HUES6 (cell line): ENCODE results near the gene CDH8.
A peak's percentile ranks its signal among the peaks of the same experiment; 100 is the strongest.

Experiments used
- H3K27ac ChIP-seq: 2 replicates; pipeline ENCODE4 v1.7.0; 2013; ENCODE audit warnings: low read depth, mild to moderate bottlenecking, low read length, inconsistent platforms
- H3K27me3 ChIP-seq: 2 replicates; pipeline ENCODE4 v1.6.1; 2013; ENCODE audit warnings: low read length; ENCODE audit not compliant: control insufficient read depth, insufficient read depth
- H3K36me3 ChIP-seq: 2 replicates; pipeline ENCODE4 v1.6.1; 2013; ENCODE audit warnings: low read length; ENCODE audit not compliant: control insufficient read depth, insufficient read depth
- H3K4me1 ChIP-seq: 2 replicates; pipeline ENCODE4 v1.6.1; 2013; ENCODE audit warnings: low read length; ENCODE audit not compliant: control insufficient read depth, insufficient read depth
- H3K4me3 ChIP-seq: 2 replicates; pipeline ENCODE4 v1.5.1; 2013; ENCODE audit warnings: low read depth, low read length
- H3K9ac ChIP-seq: one replicate; pipeline ENCODE4 v1.6.1; 2013; ENCODE audit warnings: mild to moderate bottlenecking, low read length
- H3K9me3 ChIP-seq: 2 replicates; pipeline ENCODE4 v1.6.1; 2013; ENCODE audit warnings: low read depth, low read length; ENCODE audit not compliant: control insufficient read depth, insufficient read depth

The CDH8 gene

DNA sequence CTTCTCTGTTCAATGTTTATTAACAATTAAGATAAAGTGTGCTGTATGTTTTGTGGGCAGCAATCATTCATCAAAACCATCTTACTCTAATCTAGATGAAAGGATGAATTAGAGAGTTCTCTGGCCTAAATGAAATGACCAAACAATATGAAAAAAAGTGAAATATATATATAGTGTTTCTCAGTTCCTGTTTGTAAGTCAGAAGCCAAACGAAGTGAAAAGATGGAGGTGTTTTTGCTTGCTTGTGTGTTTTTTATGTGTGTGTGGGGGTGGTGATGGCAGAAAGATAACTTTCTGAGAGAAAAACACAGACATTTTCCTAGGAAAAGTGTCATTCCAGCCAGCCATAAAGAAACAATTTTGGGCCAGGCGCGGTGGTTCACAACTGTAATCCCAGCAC lies 138.6 kb downstream of the CDH8 start:
- H3K4me1 ChIP-seq, result peaks cover 5% of the 10 kb centered on the region
- no peak overlapping the region for H3K27ac ChIP-seq
- no peaks in the 10 kb centered on the region for H3K36me3 ChIP-seq
- no peaks in the 10 kb centered on the region for H3K27me3 ChIP-seq
- no peaks in the 10 kb centered on the region for H3K9me3 ChIP-seq
- no peak overlapping the region for H3K9ac ChIP-seq
- H3K4me3 ChIP-seq, result no peak overlapping the region

DNA sequence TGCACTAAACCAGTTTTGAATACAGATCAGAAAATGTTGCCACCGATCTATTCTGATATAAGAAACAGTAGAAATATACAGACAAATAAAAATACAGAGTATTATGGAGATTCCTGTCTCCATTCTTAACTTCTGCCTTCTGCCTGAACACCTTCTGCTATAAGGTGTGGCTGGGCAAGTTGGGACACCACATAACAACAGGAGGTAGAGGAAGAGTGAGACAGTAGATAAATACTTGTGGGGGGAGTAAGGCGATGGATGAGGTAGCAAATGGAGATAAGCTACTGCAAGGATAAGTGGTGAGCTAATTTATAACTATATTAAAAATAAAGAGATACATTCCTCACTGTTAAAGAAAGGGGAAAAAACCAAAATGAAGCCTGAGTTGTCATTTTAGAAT lies 143.7 kb downstream of the CDH8 start:
- Histone ChIP-seq H3K4me3 (no peak overlapping the region), H3K4me1 (peaks cover 5% of the 10 kb centered on the region), H3K36me3 (no peaks in the 10 kb centered on the region), H3K9me3 (no peaks in the 10 kb centered on the region), H3K27me3 (no peaks in the 10 kb centered on the region), H3K27ac (no peak overlapping the region), H3K9ac (no peak overlapping the region)

DNA sequence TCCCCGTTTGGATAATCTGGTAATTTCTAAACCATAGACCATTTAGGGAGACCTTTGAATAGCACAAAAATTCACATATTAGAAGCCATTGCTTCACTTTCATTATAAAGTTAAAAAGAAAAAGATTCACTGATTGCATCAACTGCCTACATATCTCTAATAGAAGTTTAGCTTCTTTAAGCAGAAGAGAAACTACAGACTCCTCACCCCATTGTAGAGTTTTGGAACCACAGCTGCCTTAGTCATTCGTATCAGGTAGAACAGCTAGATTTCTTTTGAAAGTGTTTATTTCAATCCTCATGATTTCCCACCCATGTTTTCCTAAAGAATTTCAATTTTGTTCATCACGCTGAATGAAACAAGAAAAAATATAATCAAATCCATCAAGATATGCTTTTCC lies 144.8 kb downstream of the CDH8 start:
- H3K4me1 ChIP-seq, result peaks cover 5% of the 10 kb centered on the region
- H3K27ac ChIP-seq, result no peak overlapping the region
- no peak overlapping the region for H3K9ac ChIP-seq
- no peaks in the 10 kb centered on the region; the same call in 1 of the 2 replicates for H3K36me3 ChIP-seq
- no peaks in the 10 kb centered on the region for H3K27me3 ChIP-seq
- no peak overlapping the region for H3K4me3 ChIP-seq
- H3K9me3 ChIP-seq, result peaks cover 4% of the 10 kb centered on the region; the same call in 1 of the 2 replicates

DNA sequence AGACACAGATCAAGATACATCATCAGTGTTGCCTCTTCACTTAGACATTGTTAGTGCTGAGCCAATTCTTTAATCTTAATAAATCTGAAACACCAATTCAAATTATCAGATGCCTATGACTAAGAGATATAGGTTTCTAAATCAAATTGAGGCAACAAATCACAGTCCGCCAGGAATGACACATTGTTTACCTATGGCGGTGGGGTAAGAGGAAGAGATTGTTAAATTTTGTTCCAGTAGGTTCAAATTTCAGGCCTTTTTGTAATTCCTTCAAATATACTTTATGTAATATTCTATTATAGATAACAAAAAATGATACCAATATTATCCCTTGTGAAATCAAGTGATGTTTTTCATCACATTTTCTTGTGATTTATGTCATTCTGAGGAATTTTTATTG lies 145.9 kb downstream of the CDH8 start:
- Histone ChIP-seq H3K36me3 (no peaks in the 10 kb centered on the region; the same call in 1 of the 2 replicates), H3K27ac (no peak overlapping the region), H3K4me3 (no peak overlapping the region), H3K9me3 (peaks cover 4% of the 10 kb centered on the region; the same call in 1 of the 2 replicates), H3K9ac (no peak overlapping the region), H3K4me1 (peaks cover 5% of the 10 kb centered on the region), H3K27me3 (no peaks in the 10 kb centered on the region)

DNA sequence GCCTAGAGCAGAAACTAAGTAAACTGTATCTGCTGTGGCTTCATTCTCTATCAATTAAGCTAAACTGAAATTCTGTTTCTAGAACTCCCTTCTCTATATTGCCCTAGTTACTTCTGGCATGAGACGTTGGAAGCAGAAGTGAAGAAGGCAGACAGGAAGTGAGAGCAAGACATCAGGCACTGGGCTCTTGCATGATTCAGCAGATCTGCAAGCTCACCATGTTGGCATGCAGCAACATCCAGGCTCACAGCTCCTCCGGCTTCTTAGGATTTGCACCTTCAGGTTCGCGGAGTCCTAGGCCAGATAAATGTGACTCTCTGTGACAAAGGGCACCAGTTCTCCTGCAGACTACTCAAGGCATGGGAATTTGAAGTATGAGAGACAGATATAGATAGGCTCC lies 148.3 kb downstream of the CDH8 start:
- H3K4me1 ChIP-seq, result no peaks in the 10 kb centered on the region
- no peak overlapping the region for H3K9ac ChIP-seq
- no peak overlapping the region for H3K4me3 ChIP-seq
- no peaks in the 10 kb centered on the region for H3K27me3 ChIP-seq
- peaks cover 4% of the 10 kb centered on the region; the same call in 1 of the 2 replicates for H3K9me3 ChIP-seq
- H3K27ac ChIP-seq, result no peak overlapping the region
- no peaks in the 10 kb centered on the region; the same call in 1 of the 2 replicates for H3K36me3 ChIP-seq

DNA sequence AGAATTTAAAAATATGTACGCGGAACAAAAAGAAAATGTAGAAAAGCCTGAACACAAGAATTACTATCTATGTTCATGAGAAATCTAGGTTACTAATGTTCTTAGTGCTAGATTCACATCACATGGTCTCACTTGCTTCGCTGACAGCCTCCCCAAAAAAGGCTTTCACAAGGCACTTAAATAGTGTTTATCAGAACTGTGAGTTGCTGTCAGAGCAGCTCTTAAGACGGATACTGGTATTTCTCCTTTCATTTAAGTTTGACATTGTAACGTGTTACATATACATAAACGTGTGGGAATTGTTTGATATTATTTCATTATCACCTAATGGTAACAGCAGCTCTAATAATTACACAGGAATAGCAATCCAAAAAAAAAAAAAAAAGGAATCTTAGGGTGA lies 150.9 kb downstream of the CDH8 start:
- H3K9me3 ChIP-seq, result peaks cover 9% of the 10 kb centered on the region; the same call in 1 of the 2 replicates
- H3K36me3 ChIP-seq, result no peaks in the 10 kb centered on the region; the same call in none of the 2 replicates
- no peak overlapping the region for H3K4me3 ChIP-seq
- no peak overlapping the region for H3K27ac ChIP-seq
- H3K9ac ChIP-seq, result no peak overlapping the region
- H3K4me1 ChIP-seq, result no peaks in the 10 kb centered on the region
- no peaks in the 10 kb centered on the region for H3K27me3 ChIP-seq

DNA sequence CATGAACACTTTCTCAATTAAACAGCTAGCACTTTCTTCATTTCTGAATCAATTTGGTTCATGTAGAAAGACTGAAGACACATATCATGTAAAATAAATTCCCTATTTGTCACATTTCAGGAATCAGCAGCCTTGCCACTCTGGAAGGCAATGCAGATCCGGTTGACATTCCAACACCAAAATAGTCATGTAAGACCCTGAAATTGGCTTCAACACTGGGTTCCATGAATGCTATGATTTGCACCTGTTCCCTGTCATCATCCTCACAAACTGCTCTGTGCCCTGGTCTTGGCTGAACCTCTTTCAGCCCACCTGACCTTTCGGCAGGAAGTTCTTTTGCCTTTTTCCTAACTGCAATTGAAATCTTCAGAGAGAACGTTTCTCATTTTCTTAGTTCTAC lies 156.9 kb downstream of the CDH8 start:
- no peaks in the 10 kb centered on the region; the same call in 1 of the 2 replicates for H3K36me3 ChIP-seq
- 0 out of 2 replicates have a peak, but pooled peaks cover 5% of the 10 kb centered on the region for H3K9me3 ChIP-seq
- H3K27ac ChIP-seq, result no peak overlapping the region
- H3K27me3 ChIP-seq, result no peaks in the 10 kb centered on the region
- H3K9ac ChIP-seq, result no peak overlapping the region
- H3K4me3 ChIP-seq, result no peak overlapping the region
- no peaks in the 10 kb centered on the region for H3K4me1 ChIP-seq

DNA sequence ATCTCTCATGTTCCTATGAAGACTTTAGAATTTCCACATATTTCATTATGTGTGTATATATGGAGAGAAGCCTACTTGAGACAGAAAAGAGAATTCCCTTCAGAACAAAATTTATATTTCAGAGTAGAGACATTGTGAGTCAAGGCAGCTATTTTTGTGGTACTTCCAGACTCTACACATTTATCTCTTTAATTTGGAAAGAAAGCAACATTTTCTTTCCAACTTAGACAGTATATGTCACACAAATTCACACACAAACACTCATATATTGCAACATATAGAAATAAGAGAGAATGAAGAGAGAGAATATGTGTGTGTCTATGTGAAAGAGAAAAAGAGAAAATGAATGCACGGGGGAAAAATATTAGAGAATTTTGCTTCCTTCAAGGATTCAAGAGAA lies 158.8 kb downstream of the CDH8 start:
- Histone ChIP-seq H3K4me3 (no peak overlapping the region), H3K36me3 (no peaks in the 10 kb centered on the region; the same call in 1 of the 2 replicates), H3K27me3 (no peaks in the 10 kb centered on the region), H3K9me3 (0 out of 2 replicates have a peak, but pooled peaks cover 5% of the 10 kb centered on the region), H3K4me1 (peaks cover 12% of the 10 kb centered on the region), H3K9ac (no peak overlapping the region), H3K27ac (no peak overlapping the region)

DNA sequence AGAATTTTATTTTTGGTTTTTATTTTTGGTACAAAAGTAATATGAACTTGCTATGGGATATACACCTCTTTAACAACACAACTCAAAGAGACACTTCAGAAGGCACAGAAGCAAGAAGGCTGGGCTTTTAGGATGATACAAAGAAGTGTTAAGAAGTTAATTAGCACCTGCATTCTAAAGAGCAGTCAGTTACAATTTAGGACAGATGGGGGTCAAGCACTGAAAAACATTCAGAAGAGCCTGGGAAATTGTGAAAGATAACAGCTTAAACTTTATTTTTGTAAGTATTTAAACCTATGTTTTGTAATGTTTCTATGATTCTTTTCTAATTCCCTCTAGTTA lies 163.5 kb downstream of the CDH8 start:
- no peaks in the 10 kb centered on the region for H3K9me3 ChIP-seq
- peak overlapping the region; percentile 33 for H3K4me3 ChIP-seq
- peak overlapping the region; percentile 72 for H3K27ac ChIP-seq
- H3K9ac ChIP-seq, result no peak overlapping the region
- peaks cover 20% of the 10 kb centered on the region for H3K4me1 ChIP-seq
- H3K36me3 ChIP-seq, result no peaks in the 10 kb centered on the region
- H3K27me3 ChIP-seq, result no peaks in the 10 kb centered on the region

DNA sequence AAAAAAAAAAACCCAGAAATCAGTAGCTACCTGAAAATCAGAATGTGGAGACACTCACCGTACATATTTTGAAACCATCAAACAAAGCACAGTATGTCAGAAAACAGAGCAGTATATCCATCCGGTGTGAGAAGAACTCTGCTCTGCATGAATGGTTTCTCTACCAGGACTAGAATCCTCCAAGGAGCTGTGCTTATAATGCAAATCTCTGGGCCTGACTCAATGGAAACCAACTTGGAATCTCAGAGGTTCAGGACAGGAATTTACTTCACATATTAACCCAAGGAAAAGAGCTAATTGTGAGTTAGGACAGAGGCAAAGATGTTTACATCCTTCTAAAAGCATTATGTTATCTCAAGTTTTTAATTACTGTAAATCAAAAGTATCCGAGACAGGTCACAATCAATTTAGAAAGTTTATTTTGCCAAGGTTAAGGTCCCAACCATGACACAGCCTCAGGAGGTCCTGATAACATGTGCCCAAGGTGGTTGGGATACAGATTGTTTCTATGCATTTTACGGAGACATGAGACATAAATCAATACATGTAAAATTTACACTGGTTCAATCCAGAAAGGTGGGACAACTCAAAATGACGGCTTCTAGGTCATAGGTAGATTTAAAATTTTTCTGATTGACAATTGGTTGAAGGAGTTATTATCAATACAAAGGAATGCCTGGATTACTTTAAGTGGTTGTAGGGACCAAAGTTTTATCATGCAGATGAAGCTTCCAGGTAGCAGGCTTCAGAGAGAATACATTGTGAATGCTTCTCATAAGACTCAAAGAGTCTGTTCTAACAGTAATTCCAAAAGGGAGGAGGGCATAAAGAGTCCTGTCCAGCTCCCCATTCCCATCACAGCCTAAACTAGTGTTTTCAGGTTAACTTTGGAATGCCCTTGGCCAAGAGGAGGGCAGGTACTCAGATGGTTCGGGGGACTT lies 164.1 kb downstream of the CDH8 start:
- no peaks in the 10 kb centered on the region for H3K9me3 ChIP-seq
- no peaks in the 10 kb centered on the region for H3K27me3 ChIP-seq
- H3K4me3 ChIP-seq, result peak overlapping the region; percentile 33
- peak overlapping the region; percentile 89 for H3K27ac ChIP-seq
- peaks cover 24% of the 10 kb centered on the region for H3K4me1 ChIP-seq
- peak overlapping the region; percentile 24 for H3K9ac ChIP-seq
- H3K36me3 ChIP-seq, result no peaks in the 10 kb centered on the region
